ENCODE results near the gene APPL2.

Gene APPL2

DNA sequence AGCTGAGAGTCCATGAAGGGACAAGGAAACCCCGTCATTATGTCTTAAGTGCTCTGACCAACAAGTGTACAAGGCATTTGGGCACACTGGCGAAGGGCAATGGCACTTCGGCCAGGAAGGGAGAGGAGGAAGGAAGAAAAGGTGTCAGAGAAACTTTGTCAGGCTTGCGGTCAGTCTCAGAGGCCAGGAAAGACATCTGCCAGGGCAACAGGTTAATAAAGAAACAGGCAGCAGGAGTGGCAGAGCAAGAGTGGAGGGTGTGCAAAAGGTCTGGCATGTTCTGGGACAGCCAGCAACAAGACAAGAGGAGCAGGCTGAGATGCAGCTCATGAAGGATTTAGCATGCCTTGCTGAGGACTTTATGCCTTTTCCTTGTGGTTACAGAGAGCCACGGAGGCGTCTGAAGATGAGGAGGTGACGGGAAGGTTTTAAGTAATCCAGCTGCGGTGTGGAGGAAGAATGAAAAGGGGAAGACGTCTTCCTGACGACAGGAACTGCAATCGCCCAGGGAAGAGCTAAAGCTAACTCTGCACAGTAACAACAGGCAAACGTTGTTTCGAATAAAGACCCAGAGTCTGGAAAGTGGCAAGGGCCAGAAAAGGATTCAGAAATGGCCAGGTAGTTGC is 13.1 kb downstream of the APPL2 start:
- no peak for DNase-seq

DNA sequence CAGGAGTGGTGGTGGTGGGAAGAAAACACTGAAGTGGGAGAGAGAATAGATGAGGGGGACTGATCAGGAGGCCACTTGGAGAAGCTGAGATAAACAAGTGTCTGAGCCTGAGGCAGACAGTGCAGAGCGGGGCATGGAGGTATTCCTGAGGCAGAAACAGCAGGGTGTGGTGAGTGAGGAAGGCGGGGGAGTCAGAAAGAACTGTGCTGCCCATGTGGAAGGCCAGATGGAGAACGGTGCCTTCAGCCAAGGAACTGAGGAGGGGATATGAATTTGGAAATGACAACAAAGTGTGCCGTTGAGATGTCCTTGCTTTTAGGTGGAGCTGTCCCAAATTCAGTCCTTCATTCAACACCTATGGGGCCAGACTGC is 13.7 kb downstream of the APPL2 start:
- peak in 3 of 58 donors; percentile 8 to 24 (median 21) for DNase-seq

DNA sequence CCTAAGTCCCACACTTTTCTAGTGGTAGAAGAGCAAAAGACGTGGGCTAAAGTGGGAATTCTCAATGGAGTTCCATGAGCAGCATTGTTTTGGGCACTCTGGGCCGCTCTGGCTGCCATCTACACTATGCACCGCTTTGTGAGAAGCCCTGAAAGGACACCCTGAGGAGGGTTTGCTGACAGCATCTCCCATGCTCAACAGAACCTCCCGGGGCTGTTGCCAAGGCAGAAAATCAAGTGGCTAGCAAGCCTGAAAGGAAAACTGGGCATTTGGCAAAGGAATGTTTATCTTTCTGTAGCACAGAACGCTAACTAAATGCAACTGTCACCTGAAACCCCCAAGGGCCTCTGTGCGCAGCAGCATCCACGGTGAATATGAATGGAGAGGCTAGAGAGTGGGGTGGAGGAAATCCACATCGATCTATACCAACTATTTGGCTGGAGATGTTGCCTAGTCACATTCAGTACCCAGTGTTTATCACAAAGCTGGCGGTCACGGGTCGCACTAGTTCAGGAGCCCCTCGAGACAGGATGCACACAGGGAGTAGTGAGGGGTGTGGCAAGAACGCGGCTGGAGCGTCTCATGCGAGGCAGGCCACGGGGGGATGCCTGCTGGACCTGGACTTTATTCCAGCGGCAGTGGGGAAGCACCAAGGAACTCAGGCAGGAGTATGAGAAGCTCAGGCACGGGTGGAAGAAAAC is 14.2 kb downstream of the APPL2 start:
- DNase-seq, result peak in 7 of 58 donors; percentile 8 to 49 (median 34)

DNA sequence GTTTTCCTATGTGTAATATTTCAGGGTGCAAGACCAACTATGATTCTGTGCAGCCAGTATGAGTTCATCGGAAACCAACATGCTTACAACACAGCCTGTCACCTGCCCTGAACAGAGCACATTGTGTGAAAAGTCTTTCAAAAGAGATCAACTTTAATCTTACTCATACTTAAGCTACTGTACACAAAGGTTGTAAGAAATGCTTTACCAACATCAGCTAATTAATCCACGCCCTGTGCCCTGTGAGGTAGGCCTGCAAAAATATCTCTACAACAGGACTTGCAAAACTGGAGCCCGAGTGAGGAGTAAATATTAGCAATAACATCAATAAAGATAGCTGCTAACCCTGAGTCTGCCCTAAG is 15.1 kb downstream of the APPL2 start:
- DNase-seq, result no peak

DNA sequence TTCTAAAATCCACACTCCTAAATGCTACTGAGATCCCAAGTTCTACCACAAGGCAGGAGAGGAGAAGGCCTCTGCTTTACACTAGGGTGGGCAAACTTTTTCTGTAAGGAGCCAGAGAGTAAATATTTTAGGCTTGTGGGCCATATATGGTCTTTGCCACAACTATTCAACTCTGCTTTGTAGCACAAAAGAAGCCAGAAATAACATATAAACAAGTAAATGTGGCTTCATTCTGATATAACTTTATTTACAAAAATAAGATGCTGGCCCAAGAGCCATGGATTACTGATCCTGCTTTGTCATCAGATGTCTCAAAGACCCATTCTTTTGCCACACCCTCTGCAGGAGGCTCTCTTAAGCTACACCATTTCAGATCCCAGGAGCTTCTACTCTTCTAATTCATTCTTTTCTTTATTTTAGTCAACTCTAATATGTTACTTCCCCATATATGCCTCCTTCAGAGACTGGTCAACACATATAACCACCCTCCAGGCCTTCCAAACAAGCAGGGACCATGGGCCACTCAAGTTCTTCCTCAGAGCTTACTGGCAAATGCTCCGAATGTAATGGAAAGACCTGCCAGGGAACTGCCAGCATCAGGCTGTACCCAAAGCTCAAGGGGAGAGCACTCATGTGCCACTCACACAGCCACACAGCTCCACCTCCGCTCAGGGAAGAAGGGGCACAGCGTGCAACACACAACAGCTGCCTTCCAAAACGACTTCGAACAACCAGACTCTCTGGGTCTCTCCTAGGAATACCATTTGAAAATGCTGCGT is 15.6 kb downstream of the APPL2 start:
- DNase-seq, result no peak

DNA sequence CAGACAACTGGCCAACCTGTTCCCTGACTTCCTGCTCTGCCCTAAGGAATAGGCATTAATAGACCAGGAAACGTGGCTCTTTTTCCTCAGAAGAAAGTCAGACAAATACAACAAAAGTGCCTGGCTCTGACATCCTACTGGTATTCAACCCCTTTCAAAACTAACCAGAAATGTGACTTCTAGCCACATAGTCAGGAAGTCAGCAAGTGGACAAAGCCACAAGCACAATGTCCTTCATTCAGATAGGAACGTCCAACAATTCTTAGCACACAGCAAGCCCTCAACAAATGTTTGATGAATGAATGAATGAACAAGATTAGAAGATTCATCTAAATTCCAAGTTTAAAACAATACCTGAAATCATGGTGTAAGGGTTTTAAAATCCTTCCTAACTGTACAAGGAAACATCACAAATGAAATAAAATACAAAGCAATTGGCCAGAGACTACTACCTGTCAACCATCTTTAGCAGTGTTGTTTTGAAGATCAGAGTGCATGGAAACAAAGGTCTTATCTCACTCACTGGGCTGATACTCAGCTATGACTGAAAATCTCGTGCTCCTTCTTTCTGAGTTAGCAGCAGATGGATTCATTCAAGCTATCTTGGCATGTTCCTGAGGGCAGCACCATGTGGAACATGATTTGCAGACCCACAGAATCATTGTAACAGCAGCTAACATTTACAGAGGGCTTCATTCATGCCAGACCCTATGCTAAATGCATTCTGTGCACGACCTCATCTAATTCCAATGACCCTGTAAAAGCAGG is 16.5 kb downstream of the APPL2 start:
- DNase-seq, result no peak

DNA sequence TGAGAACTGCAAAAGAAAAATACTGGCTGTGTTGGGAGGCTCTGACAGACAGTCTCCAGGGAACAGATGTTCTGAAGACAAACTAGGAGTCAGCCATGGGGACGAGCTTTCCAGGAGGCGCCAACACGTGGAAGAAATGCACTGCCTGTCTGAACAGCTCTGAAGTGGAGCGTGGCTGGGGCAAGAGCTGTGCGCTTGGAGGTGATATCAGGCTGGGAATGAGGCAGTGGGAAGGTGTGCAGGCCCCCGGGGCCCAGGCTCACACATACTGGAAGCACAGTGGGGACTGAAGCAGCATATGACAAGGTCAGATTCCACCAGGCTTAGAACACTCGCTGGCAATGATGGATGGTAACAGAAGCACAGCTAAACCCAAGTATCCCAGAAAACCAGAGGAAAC is 17.5 kb downstream of the APPL2 start:
- peak in 15 of 58 donors; percentile 12 to 61 (median 21) for DNase-seq

DNA sequence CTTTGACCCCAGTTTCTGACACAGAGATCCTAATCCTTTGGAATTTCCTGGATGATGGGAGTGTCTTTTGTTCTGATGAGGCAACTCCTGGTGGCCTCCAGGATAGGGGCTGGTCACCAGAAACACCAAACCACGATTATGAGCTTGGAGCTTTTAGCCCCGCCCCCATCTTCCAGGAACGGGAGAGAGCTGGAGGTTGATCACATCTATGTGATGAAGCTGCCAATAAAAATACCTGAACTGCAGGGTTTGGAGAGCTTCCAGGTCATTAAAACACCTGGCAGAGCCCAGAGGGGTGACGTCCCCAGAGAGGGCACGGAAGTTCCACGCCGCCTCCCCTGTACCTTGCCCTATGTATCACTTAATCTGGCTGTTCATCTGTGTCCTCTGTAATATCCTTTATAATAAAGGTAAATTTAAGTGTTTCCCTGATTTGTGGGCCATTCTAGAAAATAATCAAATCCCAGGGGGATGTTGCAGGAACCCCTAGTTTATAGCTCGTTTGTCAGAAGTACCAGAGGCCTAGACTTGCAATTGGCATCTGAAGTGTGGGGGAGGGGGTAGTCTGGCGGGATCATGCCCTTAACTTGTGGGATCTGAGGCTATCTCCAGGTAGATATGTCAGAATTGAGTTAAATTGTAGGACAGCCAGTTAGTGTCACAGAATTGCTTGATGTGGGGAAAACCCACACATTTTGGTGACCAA is 21.2 kb downstream of the APPL2 start:
- DNase-seq, result no peak

DNA sequence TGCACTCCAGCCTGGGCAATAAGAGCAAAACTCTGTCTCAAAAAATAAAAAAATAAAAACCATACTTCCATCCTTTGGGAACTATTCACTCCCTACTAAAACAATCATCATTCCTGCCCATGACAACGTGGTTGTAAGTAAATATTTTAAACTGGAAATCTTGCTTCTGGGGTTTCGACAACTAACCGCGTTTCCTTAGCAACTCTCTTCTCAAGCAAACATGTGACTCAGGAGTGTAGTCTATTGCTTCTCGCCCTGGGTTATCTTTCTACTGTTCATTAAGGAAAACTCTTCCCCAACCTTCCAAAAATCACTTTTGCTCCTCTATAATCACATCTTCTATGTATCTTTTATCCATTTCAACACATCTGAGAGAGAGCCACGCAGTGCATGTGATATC is 21.8 kb downstream of the APPL2 start:
- no peak for DNase-seq

DNA sequence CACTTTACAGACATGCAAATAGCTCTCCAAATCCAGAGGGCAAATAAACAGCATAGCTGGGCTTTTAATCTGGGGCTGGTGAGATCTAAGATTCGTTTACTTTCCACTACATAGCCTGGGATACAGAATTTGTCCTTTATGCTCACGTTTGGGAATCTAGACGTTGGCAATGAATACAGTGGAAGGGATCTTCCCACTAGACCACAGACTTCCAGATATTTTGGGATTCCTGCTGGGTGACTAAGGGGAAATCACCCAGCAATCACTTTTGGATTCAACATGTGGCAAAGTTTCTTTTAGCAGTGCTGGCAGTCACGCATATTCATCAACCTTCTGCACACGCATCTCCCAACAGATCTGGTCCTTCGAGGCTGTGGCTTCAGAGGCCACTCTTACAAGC is 23.5 kb downstream of the APPL2 start:
- DNase-seq, result no peak

DNA sequence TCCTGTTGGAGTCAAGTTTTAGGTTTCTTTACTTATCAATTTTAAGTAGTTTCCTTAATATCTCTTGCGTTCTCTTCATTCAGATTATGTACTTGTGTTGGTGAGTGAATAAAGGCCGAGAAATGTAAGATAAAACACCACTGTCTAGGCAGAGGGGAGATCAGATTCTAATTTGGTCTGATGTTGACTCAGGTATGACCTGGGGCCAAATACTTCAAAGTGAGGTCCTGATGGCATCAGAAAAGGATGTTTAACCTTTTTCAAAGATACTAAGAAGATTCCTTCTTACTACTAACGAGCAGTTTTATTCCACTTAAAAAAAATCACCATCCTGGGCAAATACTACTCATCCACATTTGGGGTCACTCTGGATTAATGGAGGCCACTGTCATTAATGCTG is 26.9 kb downstream of the APPL2 start:
- DNase-seq, result no peak

DNA sequence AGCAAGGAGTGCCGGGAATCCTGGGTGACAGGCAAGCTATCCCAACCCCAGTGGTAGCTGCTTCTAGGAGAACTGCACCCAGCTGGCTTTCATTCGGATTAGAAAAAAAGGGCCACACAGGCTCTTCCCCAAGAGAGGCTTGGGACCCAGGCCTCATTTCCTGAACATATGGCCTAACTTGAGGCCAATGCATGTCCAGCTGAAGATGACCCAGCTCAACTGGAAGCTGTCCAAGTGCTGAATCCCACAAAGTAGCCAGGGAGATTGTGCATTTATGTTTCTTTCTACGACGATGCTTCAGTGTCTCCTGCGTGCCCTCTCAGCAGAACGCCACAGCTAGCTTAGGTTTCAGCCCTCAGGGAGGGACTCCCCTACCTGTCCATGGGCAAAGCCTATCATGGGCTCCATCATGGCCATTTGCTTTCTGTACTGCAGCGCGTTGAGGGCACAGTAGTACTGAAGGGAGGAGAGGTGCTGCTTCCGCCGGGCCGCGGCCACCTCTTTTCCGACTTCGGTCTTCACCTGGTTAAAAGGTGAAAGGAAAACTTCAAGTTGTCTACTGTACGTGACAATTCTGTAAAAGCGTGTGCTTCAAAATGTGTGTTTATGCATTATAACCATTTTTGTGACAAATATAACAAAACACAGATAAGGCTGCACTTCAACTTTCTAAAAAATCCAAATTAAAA is 29.1 kb downstream of the APPL2 start:
- no peak for DNase-seq

DNA sequence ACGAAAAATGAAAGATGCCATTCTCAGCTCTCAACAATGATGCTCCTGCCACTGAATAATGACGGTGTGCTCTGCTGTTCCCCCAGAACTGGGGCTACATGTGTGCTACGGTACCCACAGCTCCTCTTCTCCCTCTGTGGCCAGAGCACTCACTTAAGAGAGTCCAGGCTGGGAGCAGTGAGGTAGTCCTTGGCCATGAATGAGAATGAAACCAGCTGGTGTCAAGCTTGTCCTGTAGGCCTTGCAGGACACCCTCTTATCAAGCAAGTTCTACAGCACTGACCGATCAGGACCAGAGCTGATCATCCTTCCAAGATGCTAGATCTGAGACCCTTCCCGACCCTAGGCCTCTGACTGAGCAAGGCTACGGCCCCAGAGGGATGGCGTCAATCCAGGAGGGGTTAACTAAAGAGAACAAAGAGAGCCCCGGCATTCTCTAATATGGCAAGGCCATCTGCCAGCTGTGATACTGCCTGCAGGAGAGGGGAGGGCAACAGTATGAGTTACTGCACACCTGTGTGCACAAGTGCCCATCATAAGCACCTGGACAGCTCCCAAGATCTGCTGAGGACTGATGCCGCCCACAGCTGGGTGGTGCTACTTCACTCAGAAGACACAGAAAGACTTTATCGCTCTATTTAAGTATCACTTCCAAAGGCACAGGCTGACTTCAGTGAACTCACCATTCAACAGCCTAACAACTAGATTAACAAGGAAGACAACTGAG is 30.5 kb downstream of the APPL2 start:
- DNase-seq, result no peak

DNA sequence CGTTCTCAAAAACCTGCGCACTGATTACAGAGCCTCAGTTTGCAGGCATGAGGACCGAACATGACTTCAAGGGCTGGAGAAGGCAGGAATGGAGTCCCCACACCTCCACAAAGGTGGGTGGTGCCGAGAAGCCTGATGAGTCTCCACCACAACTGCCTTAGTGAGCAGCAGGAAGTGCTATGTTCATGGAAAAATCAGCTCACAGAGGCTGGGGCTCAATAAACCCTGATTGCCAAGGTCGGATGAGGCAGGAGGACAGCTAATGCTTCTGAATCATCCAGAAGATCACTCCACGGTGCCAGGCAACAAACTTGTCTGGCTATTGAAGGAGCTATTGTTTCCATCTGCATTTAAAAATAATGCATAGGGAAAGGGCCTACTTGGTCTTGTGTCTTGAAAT is 31.1 kb downstream of the APPL2 start:
- DNase-seq, result no peak

DNA sequence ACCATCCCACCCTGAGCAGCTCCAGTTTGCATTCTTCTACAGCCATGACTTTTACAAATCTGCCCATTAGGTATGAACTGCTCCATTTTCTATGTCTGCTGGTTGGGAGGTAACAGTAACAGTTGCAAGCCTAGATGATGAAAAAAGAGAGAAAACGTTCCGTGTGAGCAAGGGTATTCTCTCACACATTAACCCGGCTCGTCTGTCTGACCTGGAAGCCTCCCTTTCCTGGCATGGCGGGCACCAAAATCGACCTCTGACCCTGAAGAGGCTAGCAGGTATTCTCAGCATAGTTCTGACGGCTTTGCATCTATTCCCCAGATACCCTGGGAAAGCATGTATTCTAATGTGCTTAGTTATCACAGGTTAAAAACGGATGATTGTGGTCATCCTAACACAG is 31.8 kb downstream of the APPL2 start:
- no peak for DNase-seq

DNA sequence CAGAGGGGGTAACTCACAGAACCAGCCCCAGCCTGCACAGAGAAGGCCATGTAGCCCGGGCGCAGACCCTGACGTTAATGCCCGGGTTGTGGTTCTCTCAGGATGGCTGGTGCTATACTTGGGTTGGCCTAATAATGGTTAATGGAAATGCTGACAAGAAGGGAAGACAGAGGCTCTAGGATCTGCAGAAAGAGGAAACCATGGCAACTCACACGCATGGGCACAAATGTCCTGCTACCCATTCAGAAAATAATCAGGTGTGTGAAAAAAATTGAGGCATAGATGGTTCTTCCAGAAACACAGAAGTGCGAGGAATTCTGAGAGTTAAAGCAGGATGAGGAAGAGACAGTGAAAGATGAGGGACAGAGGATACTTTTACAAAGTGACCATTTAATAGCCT is 33.8 kb downstream of the APPL2 start:
- DNase-seq, result no peak

DNA sequence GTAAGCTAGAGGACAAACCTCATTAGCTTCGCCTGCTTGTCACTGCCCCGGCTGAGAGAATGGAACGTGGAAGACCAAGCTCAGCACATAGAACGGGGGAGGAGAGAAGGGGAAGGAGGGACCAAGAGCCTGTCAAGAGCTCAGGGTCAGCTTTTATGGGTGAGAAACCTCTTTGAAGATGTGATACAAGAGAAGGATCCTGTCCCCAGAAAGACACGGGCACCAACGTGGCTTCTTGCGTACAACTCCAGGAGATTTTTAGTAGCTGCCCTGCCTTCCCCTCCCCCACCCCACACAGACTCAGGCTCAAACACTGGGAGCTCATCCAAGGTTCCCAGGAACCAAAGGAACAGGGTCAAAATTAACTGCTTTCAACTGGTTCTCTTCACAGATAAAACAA is 34.7 kb downstream of the APPL2 start:
- DNase-seq, result peak in 6 of 58 donors; percentile 14 to 38 (median 18)

DNA sequence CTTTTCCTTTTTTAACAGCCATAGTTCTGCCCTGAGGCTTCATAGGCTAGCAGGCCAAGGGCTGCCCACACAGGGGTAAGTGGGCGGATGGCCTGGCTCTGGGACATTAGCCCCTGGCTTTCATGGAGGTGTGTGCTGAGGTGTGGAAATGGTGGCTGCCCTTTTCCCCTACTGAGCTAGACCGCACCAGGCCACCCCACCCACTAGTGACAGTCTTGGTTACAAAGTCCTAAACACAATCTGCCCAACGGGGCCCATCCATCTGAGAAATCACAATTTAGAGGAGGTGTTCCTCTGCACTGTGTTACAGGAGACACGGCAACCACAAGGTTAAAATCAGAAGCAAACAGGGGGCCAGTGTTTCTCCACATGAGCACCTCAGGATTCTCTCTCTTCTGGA is 35.6 kb downstream of the APPL2 start:
- no peak for DNase-seq

DNA sequence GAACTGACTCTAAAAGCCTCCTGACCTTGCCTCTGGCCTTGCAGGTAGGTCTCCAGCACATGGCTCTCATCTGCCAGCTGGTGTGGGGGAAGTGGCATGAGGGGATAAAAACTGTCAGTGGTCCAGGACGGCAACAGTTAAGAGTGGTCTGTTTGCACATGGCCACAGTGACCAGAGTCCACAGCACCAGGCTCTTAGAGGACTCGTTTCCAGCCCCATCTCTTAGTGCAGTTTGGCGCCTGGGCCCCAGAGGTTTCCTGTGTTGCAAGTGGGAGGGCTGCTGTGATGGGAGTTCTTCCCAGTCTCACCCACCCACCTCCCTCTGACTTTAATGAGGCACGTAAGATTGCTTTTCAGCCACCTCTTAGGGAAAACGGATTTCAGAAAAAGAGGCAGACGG is 37.0 kb downstream of the APPL2 start:
- peak in 2 of 58 donors; percentile 9 to 38 for DNase-seq

DNA sequence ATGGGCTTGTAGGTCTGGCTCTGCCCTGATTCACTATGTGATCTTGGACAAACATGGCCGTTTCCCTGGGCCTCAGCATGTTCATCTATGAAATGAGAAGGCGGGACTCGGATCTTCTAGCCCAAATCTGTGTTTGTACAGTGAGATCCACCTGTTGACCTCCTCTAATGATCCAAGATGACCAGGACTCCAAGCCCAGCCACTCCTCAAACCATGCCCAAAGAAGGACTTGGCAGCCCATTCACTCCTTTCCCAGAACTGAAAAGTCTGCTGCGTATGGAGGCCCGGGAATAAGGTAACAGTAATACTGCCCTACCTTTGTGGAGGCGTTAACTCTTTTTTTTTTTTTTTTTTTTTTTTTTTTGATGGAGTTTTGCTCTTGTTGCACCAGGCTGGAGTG is 39.9 kb downstream of the APPL2 start:
- no peak for DNase-seq
